BLaER1 (cell line): ENCODE measurements around the gene GRK1.

ENCODE experiments used
- H3K27ac ChIP-seq: shearing (Covaris generic); formaldehyde crosslinking; 2 replicates; pipeline ENCODE4 v1.8.1; 2022
- H3K27me3 ChIP-seq: shearing (Covaris generic); formaldehyde crosslinking; 2 replicates; pipeline ENCODE4 v1.8.1; 2022
- H3K36me3 ChIP-seq: shearing (Covaris generic); formaldehyde crosslinking; 2 replicates; pipeline ENCODE4 v1.8.1; 2022
- H3K4me1 ChIP-seq: shearing (Covaris generic); formaldehyde crosslinking; 2 replicates; pipeline ENCODE4 v1.8.1; 2022
- H3K4me2 ChIP-seq: shearing (Covaris generic); formaldehyde crosslinking; 2 replicates; pipeline ENCODE4 v1.8.1; 2022
- H3K4me3 ChIP-seq: shearing (Covaris generic); formaldehyde crosslinking; 2 replicates; pipeline ENCODE4 v1.8.1; 2022
- H3K9ac ChIP-seq: shearing (Covaris generic); formaldehyde crosslinking; 2 replicates; pipeline ENCODE4 v1.8.1; 2022
- H3K9me3 ChIP-seq: shearing (Covaris generic); formaldehyde crosslinking; 2 replicates; pipeline ENCODE4 v1.8.1; 2022
- H4K20me1 ChIP-seq: shearing (Covaris generic); formaldehyde crosslinking; 2 replicates; pipeline ENCODE4 v1.8.1; 2022
- Cebpa-rat ChIP-seq: shearing (Covaris generic); IDR thresholded peaks from 2 replicates; pipeline ENCODE4 v1.8.1; 2022

Gene GRK1

DNA sequence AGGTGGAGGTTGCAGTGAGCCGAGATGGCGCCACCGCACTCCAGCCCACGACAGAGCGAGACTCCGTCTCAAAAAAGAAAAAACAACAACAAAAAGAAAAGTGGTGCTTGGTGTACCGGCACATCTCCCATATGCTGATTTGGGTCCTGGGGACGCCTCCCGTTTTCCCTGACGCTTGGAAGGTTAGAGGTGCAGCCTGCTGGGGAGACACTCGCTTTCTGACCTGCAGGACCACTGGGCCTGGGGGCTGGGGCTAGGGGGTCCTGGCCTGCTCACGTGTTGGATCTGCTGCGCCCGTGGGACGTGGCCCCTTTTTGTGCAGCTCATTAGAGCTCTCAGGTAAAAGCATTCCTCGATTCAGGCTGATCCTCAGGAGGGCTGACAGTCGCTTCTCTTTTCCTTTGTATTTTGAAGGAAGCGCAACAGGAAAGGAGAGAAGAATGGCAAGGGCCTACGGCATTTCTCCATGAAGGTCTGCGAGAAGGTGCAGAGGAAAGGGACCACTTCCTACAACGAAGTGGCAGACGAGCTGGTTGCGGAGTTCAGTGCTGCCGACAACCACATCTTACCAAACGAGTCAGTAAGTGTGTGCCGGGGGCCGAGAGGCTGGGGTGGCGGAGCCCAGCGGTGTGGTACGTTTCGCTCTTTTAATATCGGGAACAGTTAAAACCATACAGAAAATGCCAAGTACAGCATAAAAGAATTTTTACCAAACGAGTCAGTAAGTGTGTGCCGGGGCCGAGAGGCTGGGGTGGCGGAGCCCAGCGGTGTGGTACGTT lies 34.1 kb upstream of the GRK1 start:
- no peak overlapping the region for H3K27ac ChIP-seq
- H3K27me3 ChIP-seq: no peaks in the 10 kb centered on the region
- peaks cover 99% of the 10 kb centered on the region for H3K36me3 ChIP-seq
- H3K4me3 ChIP-seq: no peak overlapping the region
- no peak overlapping the region for H3K4me2 ChIP-seq
- no peak overlapping the region for H3K9ac ChIP-seq
- no peak for TF ChIP-seq Cebpa-rat
- H3K9me3 ChIP-seq: no peaks in the 10 kb centered on the region
- H4K20me1 ChIP-seq: peaks cover 94% of the 10 kb centered on the region
- no peaks in the 10 kb centered on the region for H3K4me1 ChIP-seq

DNA sequence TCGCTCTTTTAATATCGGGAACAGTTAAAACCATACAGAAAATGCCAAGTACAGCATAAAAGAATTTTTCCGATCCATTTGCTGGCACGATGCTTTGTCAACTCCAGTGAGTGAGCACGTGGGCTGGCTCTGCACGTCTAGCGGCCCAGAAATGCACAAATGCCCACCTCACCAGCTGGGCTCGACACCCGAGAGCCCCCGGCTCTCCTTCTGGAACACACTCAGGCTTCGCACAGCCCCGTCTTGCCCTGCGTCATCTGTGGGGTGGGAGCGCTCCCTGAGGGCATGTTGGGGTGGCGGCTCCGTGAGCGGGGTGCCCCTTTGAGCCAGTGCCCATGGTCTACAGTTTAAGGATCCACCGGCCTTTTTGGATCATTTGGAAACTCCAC lies 33.5 kb upstream of the GRK1 start:
- peaks cover 99% of the 10 kb centered on the region for H3K36me3 ChIP-seq
- H3K27me3 ChIP-seq: no peaks in the 10 kb centered on the region
- H4K20me1 ChIP-seq: peaks cover 93% of the 10 kb centered on the region
- no peaks in the 10 kb centered on the region for H3K9me3 ChIP-seq
- H3K4me3 ChIP-seq: no peak overlapping the region
- H3K27ac ChIP-seq: no peak overlapping the region
- no peaks in the 10 kb centered on the region for H3K4me1 ChIP-seq
- no peak overlapping the region for H3K4me2 ChIP-seq
- H3K9ac ChIP-seq: no peak overlapping the region
- no peak for TF ChIP-seq Cebpa-rat

DNA sequence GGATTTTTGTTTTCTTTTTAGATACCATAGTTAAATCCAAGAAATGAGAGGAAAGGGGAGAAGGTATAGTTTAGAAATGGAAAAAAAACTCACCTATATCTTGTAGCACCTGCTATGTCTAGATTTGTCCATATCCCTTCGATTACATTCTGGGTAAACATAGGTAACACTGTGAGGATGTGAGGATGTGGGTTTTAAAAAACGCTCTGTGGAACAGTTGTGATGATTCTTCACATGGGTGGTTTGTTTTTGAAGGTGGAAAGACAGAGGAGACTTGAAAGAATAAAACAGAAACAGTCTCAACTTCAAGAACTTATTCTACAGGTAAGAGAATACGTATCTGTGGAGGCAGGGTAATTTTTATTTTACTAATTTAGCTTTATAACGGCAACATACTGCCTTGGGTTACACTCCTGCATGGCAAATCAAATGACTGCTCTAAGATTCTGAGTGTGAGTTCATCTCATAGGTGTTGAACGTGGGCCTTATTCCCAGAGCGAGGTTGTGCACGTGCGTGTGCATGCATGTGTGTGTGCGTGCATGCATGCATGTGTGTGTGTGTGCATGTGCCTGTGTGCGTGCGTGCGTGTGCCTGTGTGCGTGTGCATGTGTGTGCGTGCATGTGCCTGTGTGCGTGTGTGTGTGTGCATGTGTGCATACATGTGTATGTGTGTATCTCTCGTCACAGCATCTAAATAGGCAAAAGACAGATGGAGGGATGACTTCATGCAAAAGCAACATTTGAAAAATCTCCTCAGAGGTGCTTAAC lies 32.6 kb upstream of the GRK1 start:
- H4K20me1 ChIP-seq: peaks cover 84% of the 10 kb centered on the region
- no peaks in the 10 kb centered on the region for H3K4me1 ChIP-seq
- no peaks in the 10 kb centered on the region for H3K9me3 ChIP-seq
- no peak overlapping the region for H3K9ac ChIP-seq
- no peak overlapping the region for H3K27ac ChIP-seq
- H3K4me2 ChIP-seq: no peak overlapping the region
- H3K36me3 ChIP-seq: peaks cover 99% of the 10 kb centered on the region
- H3K27me3 ChIP-seq: no peaks in the 10 kb centered on the region
- H3K4me3 ChIP-seq: no peak overlapping the region
- TF ChIP-seq Cebpa-rat: no peak

DNA sequence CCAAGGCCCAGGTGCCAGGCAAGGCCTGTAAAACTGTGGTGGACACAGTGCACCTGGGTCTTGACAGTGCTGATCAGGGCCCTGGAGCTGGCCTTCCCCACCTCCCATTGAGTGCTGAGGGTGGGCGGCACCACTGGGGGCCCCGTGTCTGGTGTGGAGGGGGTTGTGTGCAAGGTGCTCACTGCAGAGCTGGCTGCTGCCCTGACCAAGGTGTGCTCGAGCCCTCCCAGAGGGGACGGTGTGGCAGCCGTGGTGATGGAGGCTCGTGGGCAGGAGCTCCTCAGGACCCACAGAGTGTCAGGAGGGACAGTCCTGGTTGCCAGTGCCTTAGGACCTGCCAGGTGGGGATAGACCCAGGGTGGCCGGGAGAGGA lies 32.0 kb upstream of the GRK1 start:
- Histone ChIP-seq H3K36me3 (peaks cover 99% of the 10 kb centered on the region), H3K9me3 (no peaks in the 10 kb centered on the region)

DNA sequence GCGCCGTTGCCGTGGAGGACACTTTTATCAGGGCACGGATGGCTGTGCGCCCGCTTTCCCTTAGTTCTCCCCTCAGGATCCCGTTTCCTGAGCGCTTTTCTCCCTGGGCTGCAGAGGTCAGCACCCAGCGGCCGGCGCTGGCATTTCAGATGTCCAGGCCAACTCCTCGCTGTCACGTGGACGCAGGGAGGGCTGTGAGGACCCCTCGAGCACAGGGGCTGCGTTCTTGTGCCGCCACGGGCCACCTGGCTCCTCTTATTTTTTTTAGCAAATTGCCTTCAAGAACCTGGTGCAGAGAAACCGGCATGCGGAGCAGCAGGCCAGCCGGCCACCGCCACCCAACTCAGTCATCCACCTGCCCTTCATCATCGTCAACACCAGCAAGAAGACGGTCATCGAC lies 31.3 kb upstream of the GRK1 start:
- Histone ChIP-seq H3K36me3 (peaks cover 100% of the 10 kb centered on the region), H3K27ac (no peak overlapping the region), H3K9ac (no peak overlapping the region), H4K20me1 (peaks cover 71% of the 10 kb centered on the region), H3K4me2 (no peak overlapping the region), H3K27me3 (no peaks in the 10 kb centered on the region), H3K9me3 (no peaks in the 10 kb centered on the region), H3K4me3 (no peak overlapping the region), H3K4me1 (peaks cover 6% of the 10 kb centered on the region; the same call in 1 of the 2 replicates)
- TF ChIP-seq Cebpa-rat: no peak

More for the DNA sequence above, 32.0 kb upstream of the GRK1 start:
- H3K4me1 ChIP-seq: peaks cover 4% of the 10 kb centered on the region; the same call in 1 of the 2 replicates
- no peak overlapping the region for H3K27ac ChIP-seq
- peaks cover 78% of the 10 kb centered on the region for H4K20me1 ChIP-seq
- no peak for TF ChIP-seq Cebpa-rat
- H3K27me3 ChIP-seq: no peaks in the 10 kb centered on the region
- no peak overlapping the region for H3K9ac ChIP-seq
- H3K4me2 ChIP-seq: no peak overlapping the region
- H3K4me3 ChIP-seq: no peak overlapping the region

DNA sequence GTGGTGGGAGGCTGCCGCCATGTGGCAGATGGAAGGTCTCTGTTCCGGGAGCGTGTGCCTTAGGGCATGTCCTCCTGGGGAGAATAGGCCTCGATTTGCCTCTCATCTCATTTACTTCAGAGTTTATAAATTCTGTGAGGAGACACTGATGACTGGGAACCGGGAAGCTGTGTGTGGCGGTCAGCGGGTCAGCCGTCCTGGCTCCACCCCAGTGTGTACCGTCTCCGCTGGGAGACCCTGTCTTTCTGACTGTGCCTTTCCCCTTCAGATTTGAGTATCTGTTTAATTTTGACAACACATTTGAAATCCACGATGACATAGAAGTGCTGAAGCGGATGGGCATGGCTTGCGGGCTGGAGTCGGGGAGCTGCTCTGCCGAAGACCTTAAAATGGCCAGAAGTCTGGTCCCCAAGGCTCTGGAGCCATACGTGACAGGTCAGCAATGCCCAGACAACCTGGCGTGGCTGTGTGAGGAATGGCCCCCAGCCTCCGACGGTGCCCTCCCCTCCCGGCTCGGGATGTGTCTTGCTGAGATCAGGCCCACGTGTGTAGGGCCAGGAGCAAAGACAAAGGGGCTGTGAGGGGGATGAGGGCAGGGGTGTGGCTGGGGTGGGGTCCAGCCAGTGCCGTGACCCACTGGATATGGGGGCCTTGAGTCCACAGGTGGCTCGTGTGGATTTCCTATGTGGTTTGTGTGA lies 30.6 kb upstream of the GRK1 start:
- H3K36me3 ChIP-seq: peaks cover 96% of the 10 kb centered on the region
- H3K27ac ChIP-seq: no peak overlapping the region
- H3K4me2 ChIP-seq: no peak overlapping the region
- no peak overlapping the region for H3K4me3 ChIP-seq
- H4K20me1 ChIP-seq: peaks cover 64% of the 10 kb centered on the region
- H3K27me3 ChIP-seq: no peaks in the 10 kb centered on the region
- H3K4me1 ChIP-seq: peaks cover 6% of the 10 kb centered on the region; the same call in 1 of the 2 replicates
- TF ChIP-seq Cebpa-rat: no peak
- no peak overlapping the region for H3K9ac ChIP-seq
- H3K9me3 ChIP-seq: peaks cover 1% of the 10 kb centered on the region; the same call in 1 of the 2 replicates

DNA sequence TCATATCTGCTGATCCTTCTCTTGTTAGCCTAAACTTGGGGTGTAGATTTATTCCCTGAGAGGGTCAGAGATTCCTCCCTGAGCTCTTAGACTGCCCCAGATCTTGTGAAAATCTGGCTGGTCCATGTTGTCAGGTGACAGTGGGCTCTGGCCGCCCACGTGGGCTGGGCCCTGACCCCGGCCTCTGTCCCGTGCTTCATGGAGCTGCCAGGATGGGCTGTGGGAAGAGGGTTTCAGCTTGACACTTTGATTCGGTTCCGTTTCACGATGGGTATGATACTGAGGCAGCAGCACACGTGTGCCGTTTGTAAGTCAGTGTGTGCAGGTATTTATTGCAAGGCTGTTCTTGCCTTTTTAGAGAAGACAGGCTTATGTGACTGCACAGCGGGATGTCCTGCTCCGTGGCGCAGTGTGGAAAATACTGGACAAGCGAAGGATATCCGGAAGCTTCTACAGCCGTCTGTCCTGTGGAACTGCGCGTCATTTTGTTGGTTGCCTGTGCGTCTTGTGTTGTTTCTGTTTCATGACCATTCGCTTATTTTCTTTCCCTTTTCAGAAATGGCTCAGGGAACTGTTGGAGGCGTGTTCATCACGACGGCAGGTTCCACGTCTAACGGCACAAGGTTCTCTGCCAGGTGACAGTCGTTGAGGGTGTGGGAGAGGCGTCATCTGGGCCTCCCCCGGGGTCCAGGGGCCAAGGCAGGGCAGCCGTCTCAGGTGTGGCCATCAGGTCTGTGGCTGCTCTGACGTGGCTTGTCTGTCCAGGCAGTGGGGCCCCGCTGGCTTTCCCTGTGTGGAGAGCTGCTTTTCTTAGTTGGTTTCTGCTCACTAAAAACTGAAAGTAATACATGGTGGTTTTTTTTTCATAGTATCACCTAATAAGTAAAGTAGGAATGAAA lies 29.5 kb upstream of the GRK1 start:
- Histone ChIP-seq H3K9me3 (peaks cover 12% of the 10 kb centered on the region), H3K27me3 (no peaks in the 10 kb centered on the region), H3K4me2 (no peak overlapping the region), H4K20me1 (peaks cover 53% of the 10 kb centered on the region), H3K27ac (no peak overlapping the region), H3K9ac (no peak overlapping the region), H3K36me3 (peaks cover 96% of the 10 kb centered on the region), H3K4me1 (peaks cover 15% of the 10 kb centered on the region), H3K4me3 (no peak overlapping the region)
- TF ChIP-seq Cebpa-rat: no peak

DNA sequence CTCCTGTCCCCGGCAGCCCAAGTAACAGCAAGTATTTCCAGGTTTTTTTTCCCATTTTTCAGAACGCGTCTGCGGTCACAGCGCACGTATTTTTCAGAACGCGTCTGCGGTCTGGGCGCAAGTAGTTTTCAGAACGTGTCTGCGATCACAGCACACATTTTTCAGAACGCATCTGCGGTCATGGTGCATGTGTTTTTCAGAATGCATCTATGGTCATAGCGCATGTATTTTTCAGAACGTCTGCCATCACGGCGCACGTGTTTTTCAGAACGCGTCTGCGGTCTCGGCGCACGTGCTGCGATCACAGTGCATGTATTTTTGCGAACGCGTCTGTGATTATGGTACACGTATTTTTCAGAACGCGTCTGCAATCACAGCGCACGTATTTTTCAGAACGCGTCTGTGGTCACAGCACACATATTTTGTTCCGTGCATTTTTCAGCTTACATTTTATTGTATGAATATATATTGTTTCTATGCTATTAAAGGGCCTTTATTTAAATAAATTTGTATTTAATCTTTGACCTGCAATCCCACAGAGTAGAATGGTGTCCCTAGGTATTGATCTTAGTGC lies 28.8 kb upstream of the GRK1 start:
- Histone ChIP-seq H3K4me2 (no peak overlapping the region), H3K4me1 (peaks cover 22% of the 10 kb centered on the region), H3K9ac (no peak overlapping the region), H3K27ac (no peak overlapping the region), H3K9me3 (peaks cover 12% of the 10 kb centered on the region), H3K36me3 (peaks cover 89% of the 10 kb centered on the region), H3K4me3 (no peak overlapping the region), H3K27me3 (no peaks in the 10 kb centered on the region), H4K20me1 (peaks cover 46% of the 10 kb centered on the region)
- no peak for TF ChIP-seq Cebpa-rat

DNA sequence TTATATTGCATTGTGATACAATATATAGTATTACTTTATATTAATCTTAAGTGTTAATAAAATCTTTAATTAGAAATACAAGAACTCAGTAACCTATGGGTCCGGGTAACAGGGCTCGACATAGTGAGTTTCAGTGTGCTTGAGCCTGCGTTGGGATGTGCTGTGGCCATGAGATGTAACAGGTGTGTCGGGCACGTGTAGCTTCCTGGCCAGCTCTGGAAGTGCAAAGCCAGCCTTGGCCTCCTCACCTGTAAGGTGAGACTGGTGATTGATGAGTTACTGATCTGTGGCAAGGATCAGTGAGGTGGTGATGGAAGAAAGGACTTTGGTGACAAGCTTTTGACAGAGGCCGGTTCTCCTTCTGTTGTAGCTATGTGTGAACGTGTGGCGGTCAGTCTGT lies 28.2 kb upstream of the GRK1 start:
- Histone ChIP-seq H3K4me3 (no peak overlapping the region), H3K27ac (no peak overlapping the region), H3K27me3 (no peaks in the 10 kb centered on the region), H3K9ac (no peak overlapping the region), H3K36me3 (peaks cover 84% of the 10 kb centered on the region), H4K20me1 (peaks cover 40% of the 10 kb centered on the region), H3K4me1 (peaks cover 28% of the 10 kb centered on the region), H3K9me3 (peaks cover 12% of the 10 kb centered on the region), H3K4me2 (no peak overlapping the region)
- TF ChIP-seq Cebpa-rat: no peak
